ENCODE data around the gene PRR5. TPM values are rescaled to one million over a fixed set of nuclear protein-coding genes. Genes with fewer than 3 reads are reported as not detected.

Gene PRR5
- total and polyA plus RNA-seq, 2 donors (not counting 1 experiment from before 2014, with no cell fraction given) = 2.4 to 8.6 TPM

- DNase-seq (ENCODE audit: low read depth in 2 of 2) = no peak
- no peaks in the 10 kb centered on the region for H3K27me3 ChIP-seq (ENCODE audit: control insufficient read depth, insufficient read depth, low read length)
- H4K20me1 ChIP-seq (ENCODE audit: control insufficient read depth, extremely low read depth, insufficient read depth, low read length) = no peaks in the 10 kb centered on the region
- H3K27ac ChIP-seq (ENCODE audit: insufficient read depth, low read length) = no peak overlapping the region
- TF ChIP-seq EZH2 (IDR thresholded peaks at IDR 0.05; ENCODE audit: low read length, missing control alignments) (no peak), CTCF (conservative IDR thresholded peaks at IDR 0.05 in 1 of 2, IDR thresholded peaks at IDR 0.05 in 1 of 2; ENCODE audit: low read depth in 1 of 2, low read length in 2 of 2) (no peak)
- H3K79me2 ChIP-seq (ENCODE audit: control insufficient read depth, insufficient read depth, low read length) = no peaks in the 10 kb centered on the region
- H3K4me1 ChIP-seq (ENCODE audit: control insufficient read depth, extremely low read depth, insufficient read depth, low read length) = peaks cover 6% of the 10 kb centered on the region
- H3K9me3 ChIP-seq (ENCODE audit: control insufficient read depth, insufficient read depth, low read depth, low read length) = no peaks in the 10 kb centered on the region
- H3K4me2 ChIP-seq (ENCODE audit: extremely low read depth, insufficient read depth, low read length) = no peak overlapping the region
- H3K4me3 ChIP-seq (replicated peaks in 1 of 4; ENCODE audit: control extremely low read depth in 1 of 4, insufficient read depth in 1 of 4, low read depth in 3 of 4, low read length in 4 of 4) = no peak overlapping the region
- no peak overlapping the region for H2AFZ ChIP-seq (ENCODE audit: low read length)
- no peaks in the 10 kb centered on the region for H3K36me3 ChIP-seq (ENCODE audit: control insufficient read depth, insufficient read depth, low read length)
- no peak overlapping the region for H3K9ac ChIP-seq (ENCODE audit: insufficient read depth, low read length)
Observed at GRCh38 chr22:44680481-44680894, 21.5 kb upstream of the PRR5 start.

GRCh38 chr22:44682556-44683168, 19.3 kb upstream of the PRR5 start:
- Histone ChIP-seq H3K4me3 (replicated peaks in 1 of 4; ENCODE audit: control extremely low read depth in 1 of 4, insufficient read depth in 1 of 4, low read depth in 3 of 4, low read length in 4 of 4) (no peak overlapping the region), H3K4me2 (ENCODE audit: extremely low read depth, insufficient read depth, low read length) (no peak overlapping the region), H3K27ac (ENCODE audit: insufficient read depth, low read length) (no peak overlapping the region), H3K27me3 (ENCODE audit: control insufficient read depth, insufficient read depth, low read length) (no peaks in the 10 kb centered on the region), H3K79me2 (ENCODE audit: control insufficient read depth, insufficient read depth, low read length) (no peaks in the 10 kb centered on the region), H3K36me3 (ENCODE audit: control insufficient read depth, insufficient read depth, low read length) (no peaks in the 10 kb centered on the region), H3K4me1 (ENCODE audit: control insufficient read depth, extremely low read depth, insufficient read depth, low read length) (peaks cover 9% of the 10 kb centered on the region), H3K9me3 (ENCODE audit: control insufficient read depth, insufficient read depth, low read depth, low read length) (no peaks in the 10 kb centered on the region), H2AFZ (ENCODE audit: low read length) (no peak overlapping the region), H4K20me1 (ENCODE audit: control insufficient read depth, extremely low read depth, insufficient read depth, low read length) (no peaks in the 10 kb centered on the region), H3K9ac (ENCODE audit: insufficient read depth, low read length) (no peak overlapping the region)
- TF ChIP-seq CTCF (conservative IDR thresholded peaks at IDR 0.05 in 1 of 2, IDR thresholded peaks at IDR 0.05 in 1 of 2; ENCODE audit: low read depth in 1 of 2, low read length in 2 of 2) (no peak), EZH2 (IDR thresholded peaks at IDR 0.05; ENCODE audit: low read length, missing control alignments) (no peak)
- no peak for DNase-seq (ENCODE audit: low read depth in 2 of 2)

GRCh38 chr22:44683237-44683636, 18.8 kb upstream of the PRR5 start:
- no peak overlapping the region for H3K9ac ChIP-seq (ENCODE audit: insufficient read depth, low read length)
- H4K20me1 ChIP-seq (ENCODE audit: control insufficient read depth, extremely low read depth, insufficient read depth, low read length) = no peaks in the 10 kb centered on the region
- H3K79me2 ChIP-seq (ENCODE audit: control insufficient read depth, insufficient read depth, low read length) = no peaks in the 10 kb centered on the region
- peaks cover 9% of the 10 kb centered on the region for H3K4me1 ChIP-seq (ENCODE audit: control insufficient read depth, extremely low read depth, insufficient read depth, low read length)
- DNase-seq (ENCODE audit: low read depth in 2 of 2) = no peak
- H3K4me2 ChIP-seq (ENCODE audit: extremely low read depth, insufficient read depth, low read length) = no peak overlapping the region
- H3K27me3 ChIP-seq (ENCODE audit: control insufficient read depth, insufficient read depth, low read length) = no peaks in the 10 kb centered on the region
- TF ChIP-seq CTCF (conservative IDR thresholded peaks at IDR 0.05 in 1 of 2, IDR thresholded peaks at IDR 0.05 in 1 of 2; ENCODE audit: low read depth in 1 of 2, low read length in 2 of 2) (no peak), EZH2 (IDR thresholded peaks at IDR 0.05; ENCODE audit: low read length, missing control alignments) (no peak)
- no peaks in the 10 kb centered on the region for H3K9me3 ChIP-seq (ENCODE audit: control insufficient read depth, insufficient read depth, low read depth, low read length)
- H2AFZ ChIP-seq (ENCODE audit: low read length) = no peak overlapping the region
- H3K4me3 ChIP-seq (replicated peaks in 1 of 4; ENCODE audit: control extremely low read depth in 1 of 4, insufficient read depth in 1 of 4, low read depth in 3 of 4, low read length in 4 of 4) = no peak overlapping the region
- no peak overlapping the region for H3K27ac ChIP-seq (ENCODE audit: insufficient read depth, low read length)
- no peaks in the 10 kb centered on the region for H3K36me3 ChIP-seq (ENCODE audit: control insufficient read depth, insufficient read depth, low read length)
